SK-MEL-5 (cell line): ENCODE data around the gene ZNF14. TPM values are rescaled to one million over a fixed set of nuclear protein-coding genes. Genes with fewer than 3 reads are reported as not detected.
A peak's percentile ranks its signal among the peaks of the same experiment; 100 is the strongest.
"Not testable (repeated sequence)": the region's sequence is repeated elsewhere in the genome, so short reads cannot be mapped to it uniquely, and the experiment has no call there.

Source experiments
- DNase-seq: peaks from one replicate; pipeline ENCODE4 v3.0.0-alpha.2; 2016; ENCODE audit warnings: low read depth, low spot score
- in situ Hi-C: cut with HindIII; loops from 2 replicates; pipeline ENCODE4 v1.10.0; 2016; ENCODE audit warnings: low sequenced_read_pairs, high pct_unique_total_duplicates, low pct_unique_long_range_greater_than_20kb
- total RNA-seq: library from RNA; depleted of rRNA; stranded (reverse); fragments of >200 nt; shearing (Covaris generic); gene quantifications from 2 replicates; pipeline ENCODE4 v1.2.3, GENCODE V29; 2014

ZNF14 gene
- total RNA-seq, 1 experiment from 2014 or later: 4.5 TPM

DNA sequence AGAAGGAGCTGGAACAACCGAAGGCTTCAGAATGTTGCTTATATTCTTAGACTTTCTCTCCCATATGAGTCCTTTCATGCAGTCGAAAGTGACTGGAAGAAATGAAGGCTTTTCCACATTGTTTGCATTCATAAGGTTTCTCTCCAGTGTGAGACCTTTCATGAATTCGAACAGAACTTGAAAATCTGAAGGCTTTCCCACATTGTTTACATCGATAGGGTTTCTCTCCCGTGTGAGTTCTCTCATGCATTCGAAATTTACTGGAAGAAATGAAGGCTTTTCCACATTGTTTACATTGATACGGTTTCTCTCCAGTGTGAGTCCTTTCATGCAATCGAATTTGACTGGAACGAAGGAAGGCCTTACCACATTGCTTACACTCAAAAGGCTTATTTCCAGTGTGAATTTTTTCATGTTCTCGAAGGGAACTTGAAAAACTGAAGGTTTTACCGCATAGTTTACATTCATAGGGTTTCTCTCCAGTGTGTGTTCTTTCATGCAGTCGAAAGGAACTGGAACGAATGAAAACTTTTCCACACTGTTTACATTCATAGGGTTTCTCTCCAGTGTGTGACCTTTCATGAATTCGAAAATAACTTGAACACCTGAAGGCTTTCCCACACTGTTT is 21.5 kb downstream of the ZNF14 start:
- in situ Hi-C loops: no loop called here
- no peak for DNase-seq

DNA sequence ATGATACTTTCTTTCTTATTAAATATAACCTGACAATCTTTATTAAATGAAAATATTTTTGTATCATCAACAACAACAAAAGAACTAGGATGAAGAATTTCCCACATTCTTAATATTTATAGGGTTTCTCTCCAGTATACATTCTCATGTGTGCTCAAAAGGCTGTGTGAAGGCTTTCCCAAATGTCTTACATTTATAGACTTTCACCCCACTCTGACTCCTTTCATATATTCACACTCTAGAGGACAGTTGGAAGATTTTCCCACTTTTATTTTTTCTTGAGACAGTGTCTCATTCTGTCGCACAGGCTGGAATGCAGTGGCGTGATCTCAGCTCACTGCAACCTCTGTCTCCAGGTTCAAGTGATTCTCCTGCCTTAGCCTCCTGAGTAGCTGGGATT is 22.4 kb downstream of the ZNF14 start:
- in situ Hi-C loops: no loop called here
- DNase-seq: no peak

DNA sequence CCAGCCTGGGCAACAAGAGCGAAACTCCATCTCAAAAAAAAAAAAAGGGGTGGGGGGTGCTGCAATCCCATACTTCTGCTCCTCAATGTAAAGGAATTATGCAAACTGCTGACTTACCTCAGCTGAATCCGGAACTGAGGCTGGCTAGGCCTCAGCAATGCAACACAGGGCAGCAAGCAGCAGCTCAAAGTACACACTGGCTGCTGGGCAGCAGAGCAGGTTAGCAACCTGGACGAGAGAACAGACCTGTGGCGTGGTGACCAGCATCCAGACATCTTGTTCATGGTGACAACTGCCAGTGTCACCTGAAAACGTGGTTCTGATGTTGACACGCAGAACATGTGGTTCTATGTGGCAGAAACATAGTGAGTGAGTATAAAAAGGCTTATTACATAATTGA is 28.1 kb downstream of the ZNF14 start:
- in situ Hi-C loops: no loop called here
- no peak for DNase-seq

DNA sequence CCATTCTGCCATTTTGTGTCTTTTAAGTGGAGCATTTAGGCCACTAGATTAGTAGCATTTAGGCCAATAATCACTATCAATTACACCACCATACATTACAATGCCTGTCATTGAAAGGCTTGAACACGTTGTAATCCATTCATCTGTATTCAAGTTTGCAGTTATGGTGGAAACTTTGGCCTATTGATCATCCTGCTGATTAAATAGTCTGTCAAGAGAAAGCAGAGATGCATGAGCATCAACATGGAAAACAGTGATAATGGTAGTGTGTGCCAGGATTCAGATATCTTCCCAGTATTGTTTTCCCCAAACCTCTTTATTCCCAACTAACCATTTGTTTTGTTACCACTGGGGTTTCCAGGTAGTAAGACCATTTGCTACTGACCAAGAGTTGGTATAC is 32.4 kb downstream of the ZNF14 start:
- not testable (repeated sequence) for DNase-seq

DNA sequence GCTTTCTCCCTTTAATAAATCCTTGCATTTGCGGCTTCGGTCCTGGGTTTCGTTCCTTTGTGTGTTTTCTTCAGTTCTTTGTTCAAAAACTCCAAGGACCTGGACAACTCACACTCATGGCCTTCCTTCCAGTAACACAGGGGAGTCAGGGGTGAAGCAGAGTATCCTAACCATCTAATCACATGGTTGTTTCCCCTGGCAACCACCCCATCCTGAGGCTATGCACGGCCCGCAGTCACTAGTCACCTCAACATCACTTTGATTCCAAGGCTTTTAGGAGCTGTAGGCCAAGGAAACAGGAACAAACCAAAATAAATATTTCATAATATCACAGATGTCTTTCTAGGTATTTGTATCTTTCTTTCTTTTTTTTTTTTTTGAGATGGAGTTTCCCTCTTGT is 35.3 kb downstream of the ZNF14 start:
- in situ Hi-C loops: no loop called here

More for the DNA sequence above, 32.4 kb downstream of the ZNF14 start:
- in situ Hi-C loops: not testable (repeated sequence)

DNA sequence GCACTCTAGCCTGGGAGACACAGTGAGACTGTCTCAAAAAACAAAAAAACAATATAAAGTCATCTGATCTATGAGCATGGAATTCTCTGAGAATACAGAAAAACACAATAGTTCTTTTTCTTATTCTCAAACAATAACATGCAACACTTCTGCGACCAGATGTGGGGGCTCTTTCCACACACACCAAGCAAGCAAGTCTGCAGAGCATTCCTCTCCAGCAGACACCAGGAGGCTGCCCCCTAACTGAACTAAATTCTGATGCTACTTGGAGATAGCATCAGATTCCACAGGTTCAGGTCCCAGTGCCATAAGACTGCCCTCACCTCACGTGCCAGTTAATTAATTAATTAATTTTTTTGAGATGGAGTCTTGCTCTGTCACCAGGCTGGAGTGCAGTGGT is 36.5 kb downstream of the ZNF14 start:
- no peak for DNase-seq
- in situ Hi-C loops: no loop called here

More for the DNA sequence above, 35.3 kb downstream of the ZNF14 start:
- no peak for DNase-seq

DNA sequence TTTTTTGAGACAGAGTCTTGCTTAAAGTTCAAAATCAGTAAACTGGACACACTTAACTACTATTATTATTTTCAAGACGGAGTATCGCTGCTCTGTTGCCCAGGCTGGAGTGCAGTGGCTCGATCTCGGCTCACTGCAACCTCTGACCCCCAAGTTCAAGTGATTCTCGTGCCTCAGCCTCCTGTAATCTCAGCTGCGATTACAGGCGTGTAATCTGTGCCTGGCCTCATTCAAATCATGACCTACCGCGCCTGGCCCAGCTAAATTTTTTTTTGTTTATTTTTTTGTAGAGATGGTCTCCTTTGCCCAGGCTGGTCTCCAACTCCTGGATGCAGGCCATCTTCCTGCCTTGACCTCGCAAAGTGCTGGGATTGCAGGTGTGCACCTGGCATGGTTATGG is 41.2 kb downstream of the ZNF14 start:
- no peak for DNase-seq
- in situ Hi-C loops: no loop called here

DNA sequence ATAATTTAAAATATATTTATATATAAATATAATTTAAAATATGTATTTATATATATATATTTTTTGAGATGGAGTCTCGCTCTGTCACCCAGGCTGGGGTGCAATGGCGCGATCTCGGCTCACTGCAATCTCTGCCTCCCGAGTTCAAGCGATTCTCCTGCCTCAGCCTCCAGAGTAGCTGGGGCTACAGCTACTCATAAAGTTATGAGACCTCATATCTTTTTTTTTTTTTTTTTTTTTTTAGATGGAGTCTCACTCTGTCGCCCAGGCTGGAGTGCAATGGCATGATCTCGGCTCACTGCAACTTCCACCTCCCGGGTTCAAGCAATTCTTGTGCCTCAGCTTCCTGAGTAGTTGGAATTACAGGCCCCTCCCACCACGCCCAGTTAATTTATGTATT is 43.9 kb downstream of the ZNF14 start:
- DNase-seq, in situ Hi-C loops: not testable (repeated sequence)

DNA sequence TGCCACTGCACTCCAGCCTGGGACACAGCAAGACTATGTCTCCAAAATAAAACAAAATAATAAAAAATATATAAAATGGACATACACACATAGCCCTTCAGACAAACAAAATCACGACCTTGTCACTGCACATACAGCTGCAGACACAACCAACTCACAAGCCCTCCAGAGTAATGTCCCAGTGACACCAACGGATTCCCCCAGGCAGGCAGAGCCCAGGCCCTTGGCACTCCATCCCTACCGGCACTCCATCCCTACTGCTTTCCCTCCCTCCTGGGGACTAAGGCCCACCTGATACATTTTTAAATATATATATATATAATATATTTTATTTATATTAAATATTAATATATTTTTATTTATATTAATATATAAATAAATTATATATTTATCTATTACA is 45.8 kb downstream of the ZNF14 start:
- in situ Hi-C loops: no loop called here
- DNase-seq: no peak

DNA sequence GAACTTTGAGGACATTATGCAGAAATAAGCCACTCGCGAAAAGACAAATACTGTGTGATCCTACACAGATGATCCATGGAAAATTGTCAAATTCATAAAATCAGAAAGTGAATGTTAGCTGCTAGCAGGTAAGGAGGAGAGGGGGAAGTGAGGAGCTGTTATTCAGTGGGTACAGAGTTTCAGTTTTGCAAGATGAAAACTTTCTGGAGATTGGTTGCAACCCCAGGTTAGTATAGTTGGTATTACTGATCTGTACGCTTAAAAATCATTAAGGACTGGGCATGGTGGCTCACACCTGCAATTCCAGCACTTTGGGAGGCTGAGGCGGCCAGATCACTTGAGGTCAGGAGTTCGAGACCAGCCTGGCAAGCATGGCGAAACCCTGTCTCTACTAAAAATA is 46.3 kb downstream of the ZNF14 start:
- no peak for DNase-seq
- in situ Hi-C loops: no loop called here

DNA sequence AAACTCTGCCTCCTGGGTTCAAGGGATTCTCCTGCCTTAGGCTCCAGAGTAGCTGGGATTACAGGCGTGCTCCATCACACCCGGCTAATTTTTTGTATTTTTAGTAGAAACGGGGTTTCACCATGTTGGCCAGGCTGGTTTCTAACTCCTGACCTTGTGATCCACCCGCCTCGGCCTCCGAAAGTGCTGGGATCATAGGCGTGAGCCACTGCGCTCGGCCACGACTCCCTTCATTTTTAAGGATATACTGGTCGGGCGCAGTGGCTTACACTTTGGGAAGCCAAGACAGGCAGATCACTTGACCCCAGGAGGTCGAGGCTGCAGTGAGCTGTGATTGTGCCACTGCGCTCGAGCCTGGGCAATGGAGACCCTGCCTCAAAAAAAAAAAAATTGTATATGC is 46.8 kb downstream of the ZNF14 start:
- in situ Hi-C loops, DNase-seq: not testable (repeated sequence)

DNA sequence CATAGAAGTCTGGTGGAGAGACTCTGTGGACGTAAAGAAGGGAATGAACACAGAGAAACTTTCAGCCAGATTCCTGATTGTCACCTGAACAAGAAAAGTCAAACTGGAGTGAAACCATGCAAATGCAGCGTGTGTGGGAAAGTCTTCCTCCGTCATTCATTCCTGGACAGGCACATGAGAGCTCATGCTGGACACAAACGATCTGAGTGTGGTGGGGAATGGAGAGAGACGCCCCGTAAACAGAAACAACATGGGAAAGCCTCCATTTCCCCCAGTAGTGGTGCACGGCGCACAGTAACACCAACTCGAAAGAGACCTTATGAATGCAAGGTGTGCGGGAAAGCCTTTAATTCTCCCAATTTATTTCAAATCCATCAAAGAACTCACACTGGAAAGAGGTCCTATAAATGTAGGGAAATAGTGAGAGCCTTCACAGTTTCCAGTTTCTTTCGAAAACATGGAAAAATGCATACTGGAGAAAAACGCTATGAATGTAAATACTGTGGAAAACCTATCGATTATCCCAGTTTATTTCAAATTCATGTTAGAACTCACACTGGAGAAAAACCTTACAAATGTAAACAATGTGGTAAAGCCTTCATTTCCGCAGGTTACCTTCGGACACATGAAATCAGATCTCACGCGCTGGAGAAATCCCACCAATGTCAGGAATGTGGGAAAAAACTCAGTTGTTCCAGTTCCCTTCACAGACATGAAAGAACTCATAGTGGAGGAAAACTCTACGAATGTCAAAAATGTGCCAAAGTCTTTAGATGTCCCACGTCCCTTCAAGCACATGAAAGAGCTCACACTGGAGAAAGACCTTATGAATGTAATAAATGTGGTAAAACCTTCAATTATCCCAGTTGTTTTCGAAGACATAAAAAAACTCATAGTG is 53.5 kb downstream of the ZNF14 start:
- in situ Hi-C loops: no loop called here

DNA sequence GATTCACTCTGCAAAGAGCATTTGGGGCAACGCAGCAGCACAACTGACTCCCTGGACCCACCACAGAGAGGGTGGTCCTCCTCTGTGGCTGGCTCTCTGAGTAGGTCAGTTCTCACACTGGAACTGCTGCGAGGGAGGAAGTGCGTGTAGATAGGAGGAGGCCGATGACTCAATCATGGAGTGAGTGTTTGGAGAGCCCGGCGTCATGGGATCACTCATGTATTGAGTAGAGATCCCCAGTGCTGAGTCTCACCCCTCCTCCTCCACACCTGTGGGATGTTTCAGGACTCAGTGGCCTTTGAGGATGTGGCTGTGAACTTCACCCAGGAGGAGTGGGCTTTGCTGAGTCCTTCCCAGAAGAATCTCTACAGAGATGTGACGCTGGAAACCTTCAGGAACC is 55.3 kb downstream of the ZNF14 start:
- no peak for DNase-seq
- in situ Hi-C loops: no loop called here

More for the DNA sequence above, 53.5 kb downstream of the ZNF14 start:
- no peak for DNase-seq

DNA sequence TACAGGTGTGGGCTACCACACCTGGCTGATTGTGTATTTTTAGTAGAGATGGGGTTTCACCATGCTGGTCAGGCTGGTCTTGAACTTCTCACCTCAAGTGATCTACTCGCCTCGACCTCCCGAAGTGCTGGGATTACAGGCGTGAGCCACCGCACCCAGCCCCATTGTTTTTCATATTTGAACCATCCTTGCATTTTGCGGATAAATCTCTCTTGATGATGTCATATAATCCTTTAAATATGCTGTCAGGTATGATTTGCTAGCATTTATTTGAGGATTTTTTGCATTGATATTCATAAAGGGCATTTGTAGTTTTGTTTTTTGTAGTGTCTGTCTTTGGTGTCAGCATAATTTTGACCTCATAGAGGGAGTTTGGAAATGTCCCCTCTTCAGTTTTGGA is 58.6 kb downstream of the ZNF14 start:
- DNase-seq: no peak
- in situ Hi-C loops: no loop called here

DNA sequence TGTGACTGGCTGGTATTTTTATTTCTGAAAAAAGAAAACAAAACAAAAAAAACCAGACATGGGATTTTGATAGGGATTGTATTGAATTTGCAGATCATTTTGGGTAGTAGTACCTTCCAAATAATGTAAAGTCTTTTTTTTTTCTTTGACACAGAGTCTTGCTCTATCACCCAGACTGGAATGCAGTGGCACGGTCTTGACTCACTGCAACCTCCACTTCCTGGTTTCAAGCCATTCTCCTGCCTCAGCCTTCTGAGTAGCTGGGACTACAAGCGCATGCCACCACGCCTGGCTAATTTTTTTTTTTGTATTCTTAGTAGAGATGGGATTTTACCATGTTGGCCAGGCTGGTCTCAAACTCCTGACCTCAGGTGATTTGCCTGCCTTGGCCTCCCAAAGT is 60.1 kb downstream of the ZNF14 start:
- in situ Hi-C loops: no loop called here

DNA sequence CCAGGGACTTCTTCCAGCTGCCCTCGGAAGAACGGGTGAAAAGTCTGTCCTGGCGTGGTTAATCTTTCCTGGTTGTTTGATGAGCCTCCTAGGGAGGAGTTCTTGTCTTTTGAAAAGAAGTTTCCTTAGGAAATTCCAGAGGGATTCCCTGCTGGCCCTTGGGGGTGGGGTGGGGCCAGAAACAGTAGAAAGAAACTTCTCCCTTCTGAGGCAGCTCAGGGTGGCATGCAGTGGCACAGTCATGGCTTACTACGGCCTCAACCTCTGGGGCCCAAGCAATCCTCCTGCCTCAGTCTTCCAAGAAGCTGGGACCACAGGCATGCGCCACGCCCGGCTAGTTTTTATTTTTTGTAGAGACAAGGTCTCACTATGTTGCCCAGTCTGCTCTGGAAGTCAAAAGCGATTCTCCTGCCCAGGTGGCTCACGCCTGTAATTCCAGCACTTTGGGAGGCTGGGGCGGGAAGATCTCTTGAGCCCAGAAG is 62.8 kb downstream of the ZNF14 start:
- in situ Hi-C loops: no loop called here
- DNase-seq: no peak

More for the DNA sequence above, 60.1 kb downstream of the ZNF14 start:
- DNase-seq: no peak

DNA sequence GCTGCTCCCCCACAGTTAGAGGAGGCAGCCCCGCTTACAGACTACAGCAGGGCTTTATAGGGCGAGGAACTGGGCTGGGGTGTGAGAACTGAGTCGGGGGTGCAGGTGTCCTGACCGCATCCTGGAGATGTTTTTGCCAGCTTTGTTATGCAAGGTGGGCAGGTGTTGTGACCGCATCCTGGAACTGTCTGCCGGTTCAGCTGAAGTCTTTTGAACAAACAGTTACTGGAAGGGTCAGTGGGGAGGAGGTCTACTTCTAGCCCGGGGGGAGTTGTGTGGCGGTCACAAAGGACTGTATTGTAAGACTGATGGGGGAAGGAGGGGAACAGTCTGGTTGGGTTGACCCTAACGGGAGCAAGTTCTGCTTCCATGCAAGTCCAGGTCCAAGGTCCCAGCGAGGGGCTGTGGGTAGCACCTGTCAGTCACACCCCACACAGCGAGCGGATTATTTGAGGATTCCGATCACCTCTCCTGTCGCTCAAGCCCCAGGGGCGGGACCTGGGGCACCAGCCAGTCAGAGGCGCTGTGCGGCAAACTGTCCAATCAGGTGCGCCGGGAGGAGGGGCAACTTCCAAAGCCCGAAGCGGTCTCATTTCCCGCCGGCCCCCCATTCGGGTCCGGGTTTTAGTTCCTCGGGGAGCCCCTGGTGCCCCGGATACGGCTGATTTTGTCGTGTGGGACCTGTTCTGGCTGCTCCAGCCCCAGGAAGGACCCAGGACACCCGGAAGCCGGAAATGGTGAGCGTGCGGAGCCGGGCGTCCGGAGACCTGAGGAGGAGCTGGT is 64.5 kb downstream of the ZNF14 start, which contains the start of gene ZNF101:
TSS of gene ZNF101 (plus strand) at position 610 of the 783 bp plus-strand sequence. CDS start at position 735, 125 bp downstream.
- in situ Hi-C loops: no loop called here
- peak; percentile 84 for DNase-seq

DNA sequence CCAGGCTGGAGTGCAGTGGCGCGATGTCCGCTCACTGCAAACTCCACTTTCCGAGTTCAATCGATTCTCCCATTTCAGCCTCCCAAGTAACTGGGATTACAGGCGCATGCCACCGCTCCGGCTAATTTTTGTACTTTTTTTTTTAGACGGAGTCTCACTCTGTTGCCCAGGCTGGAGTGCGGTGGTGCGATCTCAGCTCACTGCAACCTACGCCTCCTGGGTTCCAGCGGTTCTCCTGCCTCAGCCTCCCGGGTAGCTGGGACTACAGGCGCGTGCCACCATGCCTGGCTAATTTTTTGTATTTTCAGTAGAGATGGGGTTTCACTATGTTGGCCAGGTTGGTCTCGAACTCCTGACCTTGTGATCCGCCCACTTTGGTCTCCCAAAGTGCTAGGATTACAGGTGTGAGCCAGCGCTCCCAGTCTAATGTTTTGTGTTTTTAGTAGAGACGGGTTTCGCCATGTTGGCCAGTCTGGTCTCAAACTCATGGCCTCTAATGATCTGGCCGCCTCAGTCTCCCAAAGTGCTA is 67.4 kb downstream of the ZNF14 start:
- in situ Hi-C loops, DNase-seq: not testable (repeated sequence)
